Inflammatory macrophage treated with lipopolysaccharide for 4 hours (primary cell): ENCODE measurements around the gene CBLC.
"Not testable (repeated sequence)": the region's sequence is repeated elsewhere in the genome, so short reads cannot be mapped to it uniquely, and the experiment has no call there.

Experiments
- DNase-seq: peaks from one replicate; pipeline ENCODE4 v3.0.0-alpha.2; 2020

Gene CBLC

DNA sequence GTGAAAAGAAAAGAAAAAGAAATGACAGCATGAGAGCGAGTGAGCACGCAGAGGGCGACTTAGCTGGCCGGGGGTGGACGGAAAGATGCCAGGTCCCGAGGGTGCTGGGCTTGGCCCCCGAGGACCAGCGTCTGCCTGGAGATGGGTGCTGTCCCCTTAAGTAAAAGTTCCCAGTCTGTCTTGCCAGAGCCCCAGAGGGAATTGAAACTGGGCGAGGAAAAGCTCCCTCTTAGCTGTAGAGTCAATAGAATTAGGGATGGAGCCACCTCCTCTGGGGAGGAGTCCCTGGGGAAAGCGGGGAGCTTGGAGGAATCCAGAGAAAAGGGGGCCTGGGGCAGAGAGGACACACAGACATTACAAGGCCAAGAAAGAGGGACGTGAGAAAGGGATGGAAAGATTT is 44.5 kb downstream of the CBLC start:
- no peak for DNase-seq

DNA sequence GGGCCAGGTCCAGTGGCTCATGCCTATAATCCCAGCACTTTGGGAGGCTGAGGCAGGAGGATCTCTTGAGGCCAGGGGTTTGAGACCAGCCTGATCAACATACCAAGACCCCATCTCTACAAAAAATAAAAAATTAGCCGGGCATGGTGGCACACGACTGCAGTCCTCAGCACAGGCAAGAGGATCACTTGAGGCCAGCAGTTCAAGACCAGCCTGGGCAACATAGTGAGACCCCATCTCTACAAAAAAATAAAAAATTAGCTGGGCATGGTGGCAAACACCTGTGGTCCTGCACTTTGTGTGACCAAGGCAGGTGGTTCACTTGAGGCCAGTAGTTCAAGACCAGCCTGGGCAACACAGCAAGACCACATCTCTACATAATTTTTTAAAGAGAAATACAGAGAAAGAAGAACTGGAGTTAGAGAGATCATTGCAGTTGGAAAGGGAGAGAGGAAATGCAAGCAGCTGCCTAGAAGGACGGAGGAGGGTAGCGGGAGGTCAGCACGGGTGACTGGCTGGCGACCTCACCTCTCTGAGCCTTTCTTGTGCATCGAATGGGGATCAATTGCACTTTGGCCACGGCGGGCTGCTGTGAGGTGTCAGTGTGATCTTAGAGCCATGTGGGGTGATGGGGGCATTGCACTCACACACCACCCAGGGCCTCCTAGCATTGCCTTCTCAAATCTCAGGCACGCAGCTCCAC is 45.1 kb downstream of the CBLC start:
- DNase-seq: no peak

DNA sequence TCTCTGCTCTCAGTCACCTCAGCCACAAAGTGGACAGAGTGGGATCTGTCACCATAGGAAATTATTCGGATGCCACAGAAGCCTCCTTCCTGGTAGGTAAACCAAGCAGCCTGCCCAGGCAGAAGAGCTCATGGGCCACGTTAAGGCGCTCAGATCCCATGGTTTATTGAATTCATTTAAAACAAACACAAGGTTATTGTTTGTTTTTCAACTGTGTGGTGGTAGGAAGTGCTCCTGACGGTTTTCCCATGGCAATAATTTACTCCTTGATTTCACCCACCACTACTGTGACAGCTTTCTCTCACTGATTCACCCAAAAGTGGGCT is 45.6 kb downstream of the CBLC start:
- DNase-seq: no peak

DNA sequence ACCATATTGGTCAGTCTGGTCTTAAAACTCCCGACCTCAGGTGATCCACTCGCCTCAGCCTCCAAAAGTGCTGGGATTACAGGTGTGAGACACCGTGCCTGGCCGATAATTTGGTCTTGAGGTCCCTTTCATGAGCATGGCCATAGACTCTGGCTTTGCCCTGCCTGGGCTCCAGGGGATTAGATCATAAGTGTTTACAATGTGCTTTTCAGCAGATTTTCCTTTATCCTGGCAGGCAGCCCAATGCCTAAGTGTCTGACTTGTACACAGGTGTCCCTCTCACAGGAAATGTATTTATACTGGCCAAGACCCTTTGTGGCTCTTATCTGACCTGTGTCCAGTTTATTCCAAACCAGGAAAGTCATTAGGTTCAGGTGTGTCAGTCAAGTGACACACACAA is 47.1 kb downstream of the CBLC start:
- DNase-seq: no peak

DNA sequence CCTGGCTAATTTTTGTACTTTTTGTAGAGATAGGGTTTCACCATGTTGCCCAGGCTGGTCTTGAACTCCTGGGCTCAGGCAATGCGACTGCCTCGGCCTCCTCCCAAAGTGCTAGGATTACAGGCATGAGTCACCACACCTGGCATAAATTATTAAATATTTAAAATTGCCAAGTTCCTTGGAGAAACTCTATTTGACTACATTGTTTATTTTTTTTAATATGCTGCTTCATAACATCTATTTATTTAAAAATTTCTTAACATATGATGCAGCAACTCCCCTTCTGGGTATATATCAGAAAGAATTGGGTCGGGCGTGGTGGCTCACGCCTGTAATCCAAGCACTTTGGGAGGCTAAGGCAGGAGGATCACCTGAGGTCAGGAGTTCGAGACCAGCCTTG is 55.2 kb downstream of the CBLC start:
- DNase-seq: not testable (repeated sequence)

DNA sequence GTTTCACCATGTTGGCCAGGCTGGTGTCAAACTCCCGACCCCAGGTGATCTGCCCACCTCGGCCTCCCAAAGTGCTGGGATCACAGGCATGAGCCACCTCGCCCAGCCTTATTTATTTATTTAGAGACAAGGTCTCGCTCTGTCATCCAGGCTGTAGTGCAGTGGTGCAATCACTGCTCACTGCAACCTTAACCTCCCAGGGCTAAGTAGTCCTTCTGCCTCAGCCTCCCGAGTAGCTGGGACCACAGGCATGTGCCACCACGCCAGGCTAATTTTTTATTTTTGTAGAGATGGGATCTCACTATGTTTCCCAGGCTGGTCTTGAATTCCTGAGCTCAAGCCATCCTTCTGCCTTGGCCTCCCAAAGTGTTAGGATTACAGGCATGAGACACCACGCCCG is 56.7 kb downstream of the CBLC start:
- not testable (repeated sequence) for DNase-seq

DNA sequence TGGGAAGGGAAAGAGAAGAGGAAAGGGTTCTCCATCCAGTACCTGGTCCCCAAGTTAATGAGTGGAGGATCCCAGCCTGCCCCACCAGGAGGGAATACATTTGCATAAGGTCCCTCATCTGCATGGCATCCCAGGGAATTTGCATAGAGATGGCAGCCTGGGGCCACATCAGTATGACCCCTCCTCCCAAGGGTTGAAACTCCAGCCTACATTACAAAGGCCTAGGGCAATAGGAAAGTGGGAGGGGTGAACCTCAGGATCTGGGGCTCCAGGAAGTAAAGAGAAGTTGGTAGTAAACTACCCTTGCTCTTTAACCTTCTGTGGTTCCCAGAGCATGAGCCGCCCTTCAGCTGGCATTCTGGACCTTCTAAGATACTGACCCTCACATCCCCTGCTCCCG is 61.6 kb downstream of the CBLC start:
- DNase-seq: no peak

DNA sequence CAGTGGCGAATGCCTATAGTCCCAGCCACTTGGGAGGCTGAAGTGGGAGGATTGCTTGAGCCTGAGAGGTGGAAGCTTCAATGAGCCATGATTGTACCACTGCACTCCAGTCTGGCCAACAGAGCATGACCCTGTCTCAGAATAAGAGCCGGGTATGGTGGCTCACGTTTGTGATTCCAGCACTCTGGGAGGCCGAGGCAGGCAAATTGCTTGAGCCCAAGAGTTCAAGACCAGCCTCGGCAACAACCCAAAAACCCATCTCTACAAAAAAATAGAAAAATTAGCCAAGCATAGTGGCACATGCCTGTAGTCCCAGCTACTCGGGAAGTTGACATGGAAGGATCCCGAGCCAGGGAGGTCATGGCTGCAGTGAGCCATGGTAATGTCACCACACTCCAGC is 63.1 kb downstream of the CBLC start:
- no peak for DNase-seq

DNA sequence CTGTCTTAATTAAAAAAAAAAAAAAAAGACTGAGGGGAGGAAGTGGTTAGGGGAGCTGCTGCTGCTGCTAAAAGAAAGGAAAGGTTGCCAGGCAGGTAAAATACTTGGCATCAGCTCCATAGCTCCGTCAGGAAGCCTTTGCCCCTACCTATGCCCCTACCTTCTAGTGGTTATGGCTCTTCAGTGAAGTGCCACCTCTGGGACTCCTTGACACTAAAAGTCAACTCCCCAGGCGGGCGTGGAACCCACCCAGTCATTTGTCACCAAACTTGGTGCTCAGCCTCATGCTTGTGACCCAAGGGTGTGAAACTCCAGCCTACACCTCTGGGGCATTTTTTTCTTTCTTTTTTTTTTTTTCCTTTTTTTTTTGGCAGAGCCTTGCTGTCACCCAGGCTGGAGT is 63.5 kb downstream of the CBLC start:
- no peak for DNase-seq

DNA sequence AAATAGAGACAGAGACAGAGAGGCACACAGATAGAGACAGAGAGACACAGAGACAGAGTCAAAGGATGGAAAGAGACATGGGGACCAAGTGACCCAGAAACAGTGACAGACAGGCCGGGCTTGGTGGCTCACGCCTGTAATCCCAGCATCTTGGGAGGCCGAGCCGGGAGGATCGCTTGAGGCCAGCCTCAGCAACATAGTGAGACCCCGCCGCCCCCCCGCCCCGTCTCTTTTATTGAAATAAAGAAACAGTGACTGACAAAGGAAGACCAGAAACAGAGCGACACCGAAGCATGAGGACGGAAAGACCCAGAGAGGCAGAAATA is 67.6 kb downstream of the CBLC start:
- no peak for DNase-seq

DNA sequence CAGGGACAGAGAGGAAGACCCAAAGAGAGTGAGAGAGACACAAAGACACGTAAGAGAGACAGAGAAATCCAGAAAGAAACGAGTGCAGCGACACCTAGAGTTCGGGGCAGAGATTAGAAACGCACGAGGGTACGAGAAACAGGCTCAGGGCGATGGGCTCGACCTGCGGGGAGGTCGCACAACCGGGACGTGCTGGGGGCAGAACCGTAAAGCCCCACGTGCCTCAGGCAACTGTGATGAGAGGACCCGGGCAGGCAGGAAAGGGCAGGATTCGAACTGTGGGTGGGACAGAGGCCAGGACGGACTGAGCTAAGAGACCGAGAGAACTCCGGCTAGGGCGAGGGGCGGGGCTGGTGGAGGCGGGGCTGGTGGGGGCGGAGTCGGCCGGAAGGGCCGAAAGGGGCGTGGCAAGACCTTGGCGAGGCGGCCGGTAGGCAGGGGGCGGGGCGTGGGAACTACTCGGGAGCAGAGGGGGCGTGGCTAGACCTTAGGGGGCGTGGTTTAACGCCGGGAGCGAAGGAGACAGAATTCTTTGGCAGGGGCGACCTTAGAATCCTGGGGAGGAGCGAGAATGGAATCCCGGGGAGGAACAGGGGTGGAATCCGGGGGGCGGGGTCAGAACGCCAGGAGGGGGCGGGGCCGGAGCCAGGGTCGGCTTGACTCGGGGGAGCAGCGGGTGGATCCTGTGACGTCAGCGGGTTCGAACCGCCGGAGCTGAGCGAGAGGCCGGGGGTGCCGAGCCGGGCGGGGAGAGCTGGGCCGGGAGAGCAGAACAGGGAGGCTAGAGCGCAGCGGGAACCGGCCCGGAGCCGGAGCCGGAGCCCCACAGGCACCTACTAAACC is 68.1 kb downstream of the CBLC start, which contains the start of gene NECTIN2:
NECTIN2 (plus strand) TSS at position 686 of the 843 bp plus-strand sequence. CDS start 229 bp downstream, outside the sequence.
- peak; percentile 98 for DNase-seq

DNA sequence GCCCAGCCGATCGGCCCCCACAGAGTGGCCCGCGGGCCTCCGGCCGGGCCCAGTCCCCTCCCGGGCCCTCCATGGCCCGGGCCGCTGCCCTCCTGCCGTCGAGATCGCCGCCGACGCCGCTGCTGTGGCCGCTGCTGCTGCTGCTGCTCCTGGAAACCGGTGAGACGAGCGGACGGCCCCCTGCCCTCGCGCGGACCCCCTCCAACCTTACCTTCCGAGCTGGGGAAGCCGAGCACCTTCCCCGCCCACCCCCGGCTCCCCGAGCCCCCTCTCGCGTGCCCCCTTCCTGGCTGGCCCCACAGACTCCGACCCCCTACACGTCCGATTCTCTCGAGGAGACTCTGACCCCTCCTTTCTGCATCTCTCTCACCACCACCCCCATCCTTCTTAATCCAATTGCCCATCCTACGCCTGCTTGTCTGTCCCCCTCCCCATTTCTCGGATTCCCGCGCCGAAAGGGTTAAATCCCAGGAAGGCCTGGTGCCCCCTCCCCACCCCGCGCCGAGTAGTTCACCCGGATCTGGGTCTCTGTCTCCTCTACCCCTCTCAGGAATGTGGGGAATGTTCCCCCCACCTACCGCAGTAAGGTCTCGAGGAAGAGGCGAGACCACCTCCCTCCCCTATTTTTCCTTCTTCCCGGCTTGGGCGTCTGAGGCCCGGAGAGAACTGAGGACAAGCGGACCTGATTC is 68.9 kb downstream of the CBLC start:
- no peak for DNase-seq

DNA sequence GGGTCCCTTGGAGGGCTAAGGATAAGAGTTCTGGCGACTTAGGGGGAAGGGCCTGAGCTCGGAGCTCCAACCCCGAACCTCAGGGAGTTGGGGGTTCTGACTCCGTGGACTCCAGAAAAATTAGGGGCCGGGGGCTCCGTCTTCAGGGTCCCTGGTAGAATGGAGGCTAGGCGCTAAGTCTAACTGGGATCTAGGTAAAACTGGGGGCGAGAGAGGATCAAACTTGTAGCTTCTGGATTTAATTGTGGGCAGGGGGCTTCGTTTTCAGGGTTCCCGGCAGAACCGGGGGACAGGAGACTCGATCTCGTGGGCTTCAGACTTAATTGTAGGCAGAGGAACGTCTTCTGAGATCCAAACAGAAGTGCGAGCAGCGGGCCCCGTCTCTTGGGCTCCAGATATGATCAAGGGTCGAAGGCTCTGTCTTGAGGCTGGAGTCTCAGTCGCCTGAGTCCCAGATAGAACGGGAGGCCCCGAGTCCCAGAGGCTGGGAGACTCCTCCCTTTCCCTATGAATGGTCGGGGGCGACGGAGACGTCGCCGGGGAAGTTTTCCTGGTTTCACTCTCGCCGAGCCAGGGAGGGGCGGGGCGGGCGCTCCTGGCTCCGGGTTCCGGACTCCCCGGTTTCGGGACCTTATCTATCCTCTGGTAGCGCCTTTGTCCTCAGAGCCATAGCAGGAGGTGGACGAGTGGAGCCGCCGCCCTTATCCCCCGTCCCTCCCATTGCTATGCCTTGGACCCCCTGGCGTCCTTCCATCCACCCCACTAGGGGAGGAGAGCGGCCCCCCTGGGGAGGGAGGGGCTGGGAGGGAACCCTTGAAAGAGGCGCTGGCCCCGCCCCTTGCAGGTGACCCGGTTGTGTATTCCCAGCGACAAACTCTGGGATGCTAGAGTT is 69.7 kb downstream of the CBLC start:
- peak; percentile 84 for DNase-seq

DNA sequence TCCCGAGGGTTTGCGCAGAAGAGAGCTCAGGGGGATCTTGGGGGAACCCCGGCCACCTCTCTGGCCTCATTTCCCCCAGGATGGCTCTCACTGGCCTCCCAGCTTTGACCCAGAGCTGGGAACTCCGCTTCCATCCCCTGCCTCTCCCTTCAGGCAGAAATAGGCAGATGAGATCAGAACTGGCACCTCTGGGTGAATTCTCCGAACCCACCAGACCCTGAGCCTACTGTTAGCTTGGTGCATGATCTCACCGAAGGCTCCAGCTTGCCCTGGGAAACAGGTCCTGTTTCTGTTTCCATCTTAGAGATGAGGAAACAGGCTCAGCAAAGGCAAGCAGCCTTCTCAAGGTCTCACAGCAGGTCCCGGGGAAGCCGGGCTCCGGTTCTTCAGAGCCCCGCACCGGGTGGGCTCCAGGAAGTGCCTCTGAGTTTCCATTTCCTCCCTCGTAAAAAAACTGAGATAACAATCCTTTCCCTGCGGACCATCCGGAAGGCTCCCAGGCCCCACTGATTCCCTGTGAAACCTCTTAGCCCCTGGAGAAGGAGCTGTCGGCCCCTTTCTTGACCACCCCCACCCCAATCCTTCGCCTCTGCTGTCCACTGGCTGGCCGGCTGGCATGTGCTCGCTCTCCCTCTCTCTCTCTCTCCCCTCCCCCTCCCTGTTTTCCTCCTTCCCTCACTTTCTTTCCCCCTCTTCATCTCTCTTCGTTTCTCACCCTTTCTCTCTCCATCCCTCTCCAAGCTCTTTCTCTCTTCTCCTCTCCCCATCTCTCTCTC is 70.5 kb downstream of the CBLC start:
- DNase-seq: peak; percentile 92

DNA sequence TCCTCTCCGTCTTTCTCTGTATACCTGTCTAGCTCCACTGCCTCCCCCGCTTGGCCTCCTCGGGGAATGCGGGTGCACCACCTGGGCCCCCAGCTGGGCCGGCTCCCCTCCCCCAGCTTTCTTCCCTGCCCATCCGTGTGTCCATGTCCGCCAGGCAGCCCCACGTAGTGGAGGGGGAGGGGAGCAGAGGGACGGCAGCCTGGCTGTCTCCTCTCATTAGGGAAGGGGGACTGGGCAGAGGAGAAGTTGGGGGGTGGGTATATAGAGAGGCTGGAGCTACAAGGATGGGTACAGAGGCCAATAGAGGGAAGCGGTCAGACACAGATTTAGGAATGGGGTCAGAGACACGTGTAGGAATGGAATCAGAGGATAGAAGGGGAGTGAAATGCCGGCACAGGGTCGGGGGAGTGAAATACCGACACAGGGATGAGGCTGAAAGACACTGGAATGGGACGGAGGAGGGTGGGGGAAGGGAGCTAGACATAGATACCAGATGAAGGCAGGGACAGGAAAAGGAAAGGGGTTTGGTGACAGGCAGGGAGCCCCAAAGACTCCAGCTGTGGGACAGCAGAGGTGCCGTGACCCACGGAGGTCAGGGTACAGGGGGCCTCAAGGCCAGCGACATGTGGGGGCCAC is 71.2 kb downstream of the CBLC start:
- no peak for DNase-seq
